ENCODE results near the gene RBFOX2. TPM values are rescaled to one million over a fixed set of nuclear protein-coding genes. Genes with fewer than 3 reads are reported as not detected.

RBFOX2 gene
- polyA plus RNA-seq, 1 of the 3 experiments (the other 2 are of a cell fraction): 115 TPM

DNA sequence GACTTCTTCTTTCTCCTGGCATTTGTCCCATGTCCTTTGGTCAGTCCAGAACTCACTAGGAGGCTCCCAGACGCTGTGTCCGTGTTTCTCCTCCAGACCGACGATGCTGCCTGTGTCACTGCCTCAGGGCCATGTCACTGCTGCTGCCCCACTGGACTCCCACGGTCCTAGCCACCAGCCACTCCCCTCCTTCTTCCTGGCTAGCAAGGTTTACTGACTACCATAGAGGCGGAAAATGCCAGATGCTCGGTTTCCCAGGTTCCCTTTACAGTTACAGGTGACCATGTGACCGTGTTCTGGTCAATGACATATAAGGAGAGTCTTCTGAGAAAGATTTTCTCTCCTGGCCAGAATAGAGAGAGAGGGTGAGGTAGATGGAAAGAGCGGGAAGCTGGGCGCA lies 40.7 kb upstream of the RBFOX2 start:
- Histone ChIP-seq H3F3A (replicated peaks; ENCODE audit: insufficient read depth) (no peaks in the 10 kb centered on the region), H3K36me3 (replicated peaks in 1 of 2; ENCODE audit: control insufficient read depth in 1 of 2, insufficient read depth in 2 of 2, low read length in 1 of 2) (no peaks in the 10 kb centered on the region), H3K9me2 (no peaks in the 10 kb centered on the region), H3K4me1 (ENCODE audit: control insufficient read depth in 1 of 2, insufficient read depth in 2 of 2, low read depth in 1 of 2, low read length in 1 of 2) (peaks cover 4 to 20% of the 10 kb centered on the region in 2 experiments; a peak in 3 of 4 replicates), H3K9me3 (no peaks in the 10 kb centered on the region), H4K20me1 (ENCODE audit: insufficient read depth) (no peaks in the 10 kb centered on the region), H3K79me2 (ENCODE audit: insufficient read depth) (no peaks in the 10 kb centered on the region), H3K27me3 (ENCODE audit: insufficient read depth) (no peaks in the 10 kb centered on the region), H3K9ac (no peak overlapping the region), H2AFZ (ENCODE audit: low read depth) (no peak overlapping the region), H3K4me3 (ENCODE audit: low read depth in 2 of 2, low read length in 1 of 2) (no peak overlapping the region), H3K27ac (ENCODE audit: low read depth in 2 of 2, low read length in 1 of 2) (no peak overlapping the region), H3K4me2 (no peak overlapping the region)
- 94% methylated on average over 10 of the region's 10 CpGs for WGBS (ENCODE audit: low lambda C conversion rate)
- CTCF ChIA-PET: interaction anchor here (4.9 to 10.0 kb wide), 4 partner anchors 7 to 140 kb away, joined by 38 to 147 read pairs (median 92); no protein-coding TSS in a partner anchor
- TF ChIP-seq MXI1 (IDR thresholded peaks at IDR 0.05; ENCODE audit: low read depth, low read length) (no peak), RXRA (IDR thresholded peaks at IDR 0.05; ENCODE audit: borderline replicate concordance, low read depth) (no peak), REST (IDR thresholded peaks at IDR 0.05; ENCODE audit: low read depth, low read length) (no peak), PBX3 (IDR thresholded peaks at IDR 0.05) (no peak), SIN3A (IDR thresholded peaks at IDR 0.05; ENCODE audit: borderline replicate concordance, low read depth, low read length) (no peak), GATA2 (CRISPR knock-in tag; IDR thresholded peaks at IDR 0.05) (no peak), MEF2A (IDR thresholded peaks at IDR 0.05; ENCODE audit: borderline replicate concordance, low read depth) (no peak), CTCF (IDR thresholded peaks at IDR 0.05) (no peak), RFX5 (IDR thresholded peaks at IDR 0.05; ENCODE audit: low read length) (no peak)
- TF ChIP-seq, protein P1, sequence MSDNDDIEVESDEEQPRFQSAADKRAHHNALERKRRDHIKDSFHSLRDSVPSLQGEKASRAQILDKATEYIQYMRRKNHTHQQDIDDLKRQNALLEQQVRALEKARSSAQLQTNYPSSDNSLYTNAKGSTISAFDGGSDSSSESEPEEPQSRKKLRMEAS (IDR thresholded peaks at IDR 0.05; ENCODE audit: low read depth): no peak
- TF ChIP-seq, protein P2, sequence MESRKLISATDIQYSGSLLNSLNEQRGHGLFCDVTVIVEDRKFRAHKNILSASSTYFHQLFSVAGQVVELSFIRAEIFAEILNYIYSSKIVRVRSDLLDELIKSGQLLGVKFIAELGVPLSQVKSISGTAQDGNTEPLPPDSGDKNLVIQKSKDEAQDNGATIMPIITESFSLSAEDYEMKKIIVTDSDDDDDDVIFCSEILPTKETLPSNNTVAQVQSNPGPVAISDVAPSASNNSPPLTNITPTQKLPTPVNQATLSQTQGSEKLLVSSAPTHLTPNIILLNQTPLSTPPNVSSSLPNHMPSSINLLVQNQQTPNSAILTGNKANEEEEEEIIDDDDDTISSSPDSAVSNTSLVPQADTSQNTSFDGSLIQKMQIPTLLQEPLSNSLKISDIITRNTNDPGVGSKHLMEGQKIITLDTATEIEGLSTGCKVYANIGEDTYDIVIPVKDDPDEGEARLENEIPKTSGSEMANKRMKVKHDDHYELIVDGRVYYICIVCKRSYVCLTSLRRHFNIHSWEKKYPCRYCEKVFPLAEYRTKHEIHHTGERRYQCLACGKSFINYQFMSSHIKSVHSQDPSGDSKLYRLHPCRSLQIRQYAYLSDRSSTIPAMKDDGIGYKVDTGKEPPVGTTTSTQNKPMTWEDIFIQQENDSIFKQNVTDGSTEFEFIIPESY (IDR thresholded peaks at IDR 0.05; ENCODE audit: borderline replicate concordance, low read depth): no peak
- DNase-seq: no peak
- POLR2A ChIA-PET: interaction anchor here (0.8 kb wide), 1 partner anchor 41 kb away, joined by 4 read pairs; the partner anchor contains the start of gene RBFOX2
